Upper lobe of right lung (tissue), 1 donor: Measurements from ENCODE around the gene PHRF1. TPM values are rescaled to one million over a fixed set of nuclear protein-coding genes. Genes with fewer than 3 reads are reported as not detected.

Experiments
- ATAC-seq: fragments of 200-7000 bp; cut with Tn5 transposase; one replicate; pipeline ENCODE4 v1.9.1; 2020; ENCODE audit warnings: mild to moderate bottlenecking, moderate library complexity
- DNase-seq: peaks from one replicate; pipeline ENCODE4 v3.0.0-alpha.2; 2020
- H3K27ac ChIP-seq: fragments of 200-600 bp; one replicate; pipeline ENCODE4 v1.8.0; 2022
- H3K27me3 ChIP-seq: fragments of 200-600 bp; one replicate; pipeline ENCODE4 v1.8.0; 2022; ENCODE audit warnings: mild to moderate bottlenecking
- H3K36me3 ChIP-seq: fragments of 200-600 bp; one replicate; pipeline ENCODE4 v1.8.0; 2022
- H3K4me1 ChIP-seq: fragments of 200-600 bp; one replicate; pipeline ENCODE4 v1.8.0; 2022
- H3K4me3 ChIP-seq: fragments of 200-600 bp; one replicate; pipeline ENCODE4 v1.8.0; 2022; ENCODE audit warnings: mild to moderate bottlenecking
- H3K9me3 ChIP-seq: fragments of 200-600 bp; one replicate; pipeline ENCODE4 v1.8.0; 2022
- intact Hi-C: fragments of 100-400 bp; cut with DNase I; formaldehyde crosslinking; loops from one replicate; pipeline ENCODE4 v1.11.0; 2022
- total RNA-seq: library from RNA; stranded (reverse); fragmentation: NEBNext Ultra II Directional; extraction: Animal tissue kit (Norgen Biotek cat#: 25700); gene quantifications from one replicate; pipeline ENCODE4 v1.2.1, GENCODE V29; 2021
- TF ChIP-seq, protein P1 (sequence below): fragments of 200-600 bp; IDR thresholded peaks from one replicate; pipeline ENCODE4 v1.8.0; 2022; ENCODE audit warnings: antibody characterized with exemption
- donor health status: DM: no; HTN: yes; CAD: no; lungs with severe emphysema.

The PHRF1 gene
- total RNA-seq, 1 donor from 2014 or later: 31.0 TPM

- no peak for ATAC-seq
- intact Hi-C loops: no loop called here
These were observed 47.1 kb downstream of the PHRF1 start for GRCh38 chr11:623349-623869.

DNA sequence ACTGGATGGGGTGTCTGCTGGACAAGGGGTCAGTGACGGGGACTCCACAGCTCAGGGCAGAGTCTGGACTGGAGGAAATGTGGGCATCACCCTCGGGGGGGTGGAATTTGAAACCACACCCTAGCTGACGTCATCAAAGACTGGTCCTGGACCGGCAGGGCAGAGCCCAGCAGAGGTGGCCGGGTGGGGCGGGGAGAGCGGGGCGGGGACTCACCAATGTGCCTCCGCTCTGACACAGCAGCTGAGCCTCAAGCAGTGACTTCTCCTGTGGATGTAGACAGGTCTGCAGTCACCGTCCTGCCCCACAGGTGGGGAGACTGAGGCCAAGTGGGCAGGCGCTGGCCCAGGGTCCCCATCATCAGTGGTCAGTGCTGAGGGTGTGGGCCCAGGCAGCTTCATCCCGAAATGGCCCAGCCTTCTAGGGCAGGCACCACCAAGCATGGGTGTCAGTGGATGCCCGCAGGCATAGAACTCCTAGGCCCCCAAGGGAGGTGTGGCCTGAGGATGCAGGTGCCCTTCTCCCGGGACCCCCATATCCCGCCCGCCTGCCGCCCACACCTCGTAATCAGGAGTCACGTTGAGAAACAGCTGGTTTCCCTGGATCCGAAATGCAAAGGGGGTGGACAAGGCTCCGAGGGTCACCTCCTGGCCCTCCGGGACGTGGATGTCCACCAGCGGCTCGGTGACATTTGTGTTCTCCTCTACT, 47.9 kb downstream of the PHRF1 start:
- DNase-seq: no peak
- TF ChIP-seq, protein P1, sequence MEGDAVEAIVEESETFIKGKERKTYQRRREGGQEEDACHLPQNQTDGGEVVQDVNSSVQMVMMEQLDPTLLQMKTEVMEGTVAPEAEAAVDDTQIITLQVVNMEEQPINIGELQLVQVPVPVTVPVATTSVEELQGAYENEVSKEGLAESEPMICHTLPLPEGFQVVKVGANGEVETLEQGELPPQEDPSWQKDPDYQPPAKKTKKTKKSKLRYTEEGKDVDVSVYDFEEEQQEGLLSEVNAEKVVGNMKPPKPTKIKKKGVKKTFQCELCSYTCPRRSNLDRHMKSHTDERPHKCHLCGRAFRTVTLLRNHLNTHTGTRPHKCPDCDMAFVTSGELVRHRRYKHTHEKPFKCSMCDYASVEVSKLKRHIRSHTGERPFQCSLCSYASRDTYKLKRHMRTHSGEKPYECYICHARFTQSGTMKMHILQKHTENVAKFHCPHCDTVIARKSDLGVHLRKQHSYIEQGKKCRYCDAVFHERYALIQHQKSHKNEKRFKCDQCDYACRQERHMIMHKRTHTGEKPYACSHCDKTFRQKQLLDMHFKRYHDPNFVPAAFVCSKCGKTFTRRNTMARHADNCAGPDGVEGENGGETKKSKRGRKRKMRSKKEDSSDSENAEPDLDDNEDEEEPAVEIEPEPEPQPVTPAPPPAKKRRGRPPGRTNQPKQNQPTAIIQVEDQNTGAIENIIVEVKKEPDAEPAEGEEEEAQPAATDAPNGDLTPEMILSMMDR: no peak
- peaks cover 20% of the 10 kb centered on the region for H3K27me3 ChIP-seq
- no peak overlapping the region for H3K27ac ChIP-seq
- intact Hi-C loops: no loop called here
- no peak for ATAC-seq
- H3K36me3 ChIP-seq: no peaks in the 10 kb centered on the region
- H3K4me1 ChIP-seq: no peaks in the 10 kb centered on the region
- H3K4me3 ChIP-seq: no peak overlapping the region
- H3K9me3 ChIP-seq: no peaks in the 10 kb centered on the region

More at GRCh38 chr11:623349-623869, 47.1 kb downstream of the PHRF1 start:
- Histone ChIP-seq H3K4me1 (no peaks in the 10 kb centered on the region), H3K27me3 (peaks cover 20% of the 10 kb centered on the region), H3K36me3 (no peaks in the 10 kb centered on the region), H3K4me3 (no peak overlapping the region), H3K27ac (no peak overlapping the region), H3K9me3 (no peaks in the 10 kb centered on the region)
- DNase-seq: no peak
- TF ChIP-seq, protein P1: no peak

- H3K27ac ChIP-seq: no peak within 1 kb of the TSS
- TF ChIP-seq, protein P1: no peak
- intact Hi-C loops: no loop called here
- no peaks in the 10 kb centered on the region for H3K9me3 ChIP-seq
- DNase-seq (no peak), ATAC-seq (no peak)
- no peaks in the 10 kb centered on the region for H3K4me1 ChIP-seq
- H3K36me3 ChIP-seq: no peaks in the 10 kb centered on the region
- no peak within 1 kb of the TSS for H3K4me3 ChIP-seq
- peaks cover 20% of the 10 kb centered on the region for H3K27me3 ChIP-seq
These were observed 48.7 kb downstream of the PHRF1 start, which contains the start of gene CDHR5 for GRCh38 chr11:624705-625635. Gene CDHR5, minus strand, starts transcription at chr11:624955. Its CDS starts 53 bp downstream, at chr11:624902.

DNA sequence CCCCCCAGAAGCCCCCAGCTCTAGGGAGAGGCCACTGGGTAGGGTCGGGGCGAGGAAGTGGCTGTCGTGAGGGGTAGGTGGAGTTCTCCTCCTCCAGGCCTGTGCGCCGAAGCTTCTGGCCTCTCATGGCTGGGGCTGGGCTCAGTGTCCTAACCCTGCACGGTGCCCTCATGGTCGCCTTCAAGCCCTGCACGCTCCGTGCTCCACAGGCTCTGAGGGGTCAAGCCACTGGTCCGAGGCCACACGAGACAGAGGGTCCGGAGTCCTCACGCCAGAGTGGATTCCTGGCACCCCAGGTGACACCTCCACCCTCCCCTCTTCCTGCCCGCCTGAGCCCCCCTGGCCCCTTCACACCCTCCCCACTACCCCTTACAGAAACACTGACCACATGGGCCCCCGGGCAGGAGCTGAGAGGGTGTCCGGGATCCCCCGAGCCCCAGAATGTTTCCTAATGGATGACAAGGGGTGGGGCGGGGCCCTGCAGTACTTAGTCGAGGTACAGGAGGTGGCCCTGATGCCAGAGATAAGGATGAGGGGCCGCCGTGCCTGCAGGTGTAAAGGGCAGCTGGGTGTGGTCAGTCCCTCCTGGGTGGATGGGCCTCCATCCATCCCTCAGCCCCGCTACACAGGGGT, 49.5 kb downstream of the PHRF1 start:
- Histone ChIP-seq H3K4me3 (no peak overlapping the region), H3K9me3 (no peaks in the 10 kb centered on the region), H3K27ac (no peak overlapping the region), H3K4me1 (no peaks in the 10 kb centered on the region), H3K36me3 (no peaks in the 10 kb centered on the region), H3K27me3 (peaks cover 20% of the 10 kb centered on the region)
- no peak for ATAC-seq
- TF ChIP-seq, protein P1: no peak
- intact Hi-C loops: no loop called here
- no peak for DNase-seq

DNA sequence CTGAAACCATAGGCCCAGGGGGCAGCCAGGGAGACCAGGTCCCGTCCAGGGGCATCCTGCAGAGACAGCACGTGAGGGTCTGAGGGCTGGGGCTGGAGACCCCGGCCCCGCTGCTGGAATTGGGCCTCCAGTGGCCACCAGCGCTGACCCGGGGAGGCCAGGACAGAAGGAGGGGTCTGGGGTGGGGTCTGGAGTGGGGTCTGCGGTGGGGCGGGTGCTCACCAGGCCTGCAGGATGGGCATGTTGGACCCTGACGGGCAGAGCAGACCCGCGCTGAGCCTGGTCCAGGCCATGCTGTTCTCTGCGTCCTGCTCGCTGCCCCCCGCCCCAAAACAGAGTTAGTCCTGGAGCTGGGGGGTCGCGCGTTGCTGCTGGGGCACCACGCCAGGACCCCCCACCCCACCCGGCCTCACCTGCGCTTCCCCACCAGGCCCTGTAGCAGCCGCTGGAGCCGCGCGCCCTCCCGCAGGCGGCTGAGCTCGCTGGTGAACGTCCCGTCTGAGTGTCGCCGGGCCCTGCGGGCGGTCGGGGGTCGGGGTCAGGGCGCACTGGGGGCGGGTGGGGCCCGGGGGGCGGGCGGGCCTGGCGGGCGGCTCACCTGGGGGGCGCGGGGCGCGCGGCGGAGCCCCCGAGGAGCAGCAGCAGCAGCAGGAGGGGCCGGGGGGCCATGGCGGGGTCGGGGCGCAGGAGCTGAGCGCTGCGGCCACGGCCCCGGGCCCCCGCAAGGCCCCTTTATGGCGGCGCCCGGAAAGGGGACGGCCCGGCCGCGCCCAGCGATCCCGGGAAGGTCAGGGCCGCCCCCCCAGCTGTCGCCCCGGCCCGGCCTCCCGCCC, 50.4 kb downstream of the PHRF1 start, which contains the start of gene SCT:
TSS of gene SCT (minus strand) at position 707 of the 833 bp plus-strand sequence. CDS start at position 669, 38 bp downstream.
- TF ChIP-seq, protein P1: no peak
- no peak within 1 kb of the TSS for H3K4me3 ChIP-seq
- ATAC-seq (no peak), DNase-seq (no peak)
- no peaks in the 10 kb centered on the region for H3K36me3 ChIP-seq
- peaks cover 20% of the 10 kb centered on the region for H3K27me3 ChIP-seq
- no peak within 1 kb of the TSS for H3K27ac ChIP-seq
- no peaks in the 10 kb centered on the region for H3K9me3 ChIP-seq
- H3K4me1 ChIP-seq: no peaks in the 10 kb centered on the region
- intact Hi-C loops: no loop called here
